ENCODE measurements around the gene ABI1.

ABI1 gene

GRCh38 chr10:26700884-26701630, 159.7 kb downstream of the ABI1 start:
- no peak for DNase-seq

DNA sequence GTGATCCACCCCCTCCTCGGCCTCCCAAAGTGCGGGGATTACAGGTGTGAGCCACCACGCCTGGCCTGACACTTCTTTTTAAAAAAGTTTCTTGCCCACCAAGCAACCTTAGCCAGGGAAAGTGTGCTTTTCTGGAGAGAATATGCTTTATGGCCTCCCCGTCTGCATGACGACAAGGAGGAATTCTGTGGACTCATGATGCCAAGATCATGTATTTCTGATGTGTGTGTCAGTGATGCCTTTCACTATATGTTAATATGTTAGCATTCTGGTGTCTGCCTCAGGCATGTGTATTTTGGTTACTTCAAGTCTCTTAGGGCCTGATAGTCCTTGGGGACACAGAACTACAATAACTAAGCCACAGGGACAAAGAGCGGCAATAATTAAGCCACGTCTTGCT, 161.1 kb downstream of the ABI1 start:
- DNase-seq = no peak

DNA sequence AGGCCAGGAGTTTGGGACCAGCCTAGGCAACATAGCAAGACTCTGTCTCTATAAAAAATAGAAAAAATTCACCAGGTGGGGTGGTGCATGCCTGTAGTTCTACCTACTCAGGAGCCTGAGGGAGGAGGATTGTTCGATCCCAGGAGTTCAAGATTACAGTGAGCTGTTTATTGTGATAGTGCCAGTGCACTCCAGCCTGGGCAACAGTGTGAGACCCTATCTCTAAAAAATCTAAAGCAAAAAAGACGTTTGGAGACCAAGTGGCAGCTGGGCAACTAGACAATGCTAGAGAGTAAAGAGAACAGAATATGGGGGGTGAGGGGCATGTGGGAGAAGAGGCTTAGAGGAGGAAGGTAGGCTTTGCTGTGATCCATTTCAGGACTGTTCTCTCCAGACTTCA, 161.8 kb downstream of the ABI1 start:
- DNase-seq = no peak

- no peak for DNase-seq
Measured at GRCh38 chr10:26697922-26698608, 162.7 kb downstream of the ABI1 start.

DNA sequence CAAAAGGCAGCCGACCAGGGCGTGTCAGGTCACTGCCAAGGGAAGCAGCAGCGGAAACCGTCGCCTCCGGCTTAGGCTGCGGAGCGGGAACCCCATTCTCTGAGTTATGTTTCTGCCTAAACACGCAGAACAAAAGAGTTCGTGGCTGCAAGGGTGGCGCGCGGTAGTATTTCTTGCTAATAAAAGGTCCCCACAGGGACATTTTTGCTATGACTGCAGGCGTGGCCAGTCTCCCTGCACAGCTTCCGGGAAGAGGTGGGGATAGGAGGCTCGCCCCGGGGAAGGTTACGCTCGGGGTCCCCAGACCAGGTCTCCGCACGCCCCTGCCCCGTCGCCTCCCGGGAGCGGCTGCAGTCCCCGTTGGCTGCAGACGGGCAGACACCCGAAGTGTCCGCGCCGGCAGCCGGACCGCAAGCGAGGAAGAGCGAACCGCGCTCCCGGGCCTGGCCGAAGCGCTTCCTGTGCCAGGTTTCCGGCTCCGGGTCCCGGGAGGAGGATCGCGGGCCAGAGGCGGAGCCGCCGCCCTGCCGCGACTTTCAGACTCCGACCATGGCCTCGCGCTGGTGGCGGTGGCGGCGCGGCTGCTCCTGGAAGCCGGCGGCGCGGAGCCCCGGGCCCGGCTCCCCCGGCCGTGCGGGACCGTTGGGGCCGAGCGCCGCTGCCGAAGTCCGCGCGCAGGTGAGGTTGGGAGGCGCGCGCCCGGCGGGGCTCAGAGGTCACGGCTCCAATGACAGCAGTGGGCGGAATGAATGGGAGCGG, 163.4 kb downstream of the ABI1 start, which contains the start of gene PDSS1:
Gene PDSS1 (plus strand): TSS at position 539 of the 759 bp plus-strand sequence. CDS start 11 bp downstream, at position 550.
- DNase-seq = peak; percentile 66

GRCh38 chr10:26696786-26697162, 164.0 kb downstream of the ABI1 start:
- DNase-seq = no peak

All from NCI-H2227 treated with DMSO at 0.1 percent for 48 hours (cell line).